GM12892 (cell line): ENCODE measurements around the gene SYT13.

Source experiments
- DNase-seq: peaks from one replicate; pipeline ENCODE4 v3.0.0; 2011; ENCODE audit not compliant: insufficient read length
- FAIRE-seq: peaks from 2 replicates; lab custom pipeline; 2011; peaks lifted over from hg19 to GRCh38; lab: Jason Lieb, UNC
- POLR2A ChIP-seq: IDR thresholded peaks from 2 replicates; pipeline ENCODE4 v1.6.1; 2011; ENCODE audit warnings: low read depth, low read length, control low read depth
- POLR2AphosphoS5 ChIP-seq: IDR thresholded peaks from 2 replicates; pipeline ENCODE4 v1.6.1; 2011; ENCODE audit warnings: low read depth, low read length, control low read depth
- TAF1 ChIP-seq: IDR thresholded peaks from 2 replicates; pipeline ENCODE4 v1.6.1; 2011; ENCODE audit warnings: low read depth, mild to moderate bottlenecking, control low read depth, low read length, borderline replicate concordance

Gene SYT13

GRCh38 chr11:45225961-45226871 lies 59.9 kb downstream of the SYT13 start:
- no peak for FAIRE-seq

GRCh38 chr11:45225277-45225676 lies 60.9 kb downstream of the SYT13 start:
- TF ChIP-seq POLR2A (no peak), POLR2AphosphoS5 (no peak), TAF1 (no peak)
- FAIRE-seq: no peak
- no peak for DNase-seq

More at GRCh38 chr11:45225961-45226871, 59.9 kb downstream of the SYT13 start:
- no peak for DNase-seq
- TF ChIP-seq TAF1: no peak
- no peak for TF ChIP-seq POLR2AphosphoS5
- TF ChIP-seq POLR2A: no peak

GRCh38 chr11:45224766-45225165 lies 61.4 kb downstream of the SYT13 start:
- no peak for TF ChIP-seq TAF1
- TF ChIP-seq POLR2A: no peak
- TF ChIP-seq POLR2AphosphoS5: no peak
- DNase-seq (no peak), FAIRE-seq (no peak)

GRCh38 chr11:45223496-45223895 lies 62.6 kb downstream of the SYT13 start:
- DNase-seq (no peak), FAIRE-seq (no peak)
- TF ChIP-seq TAF1 (no peak), POLR2AphosphoS5 (no peak), POLR2A (no peak)

- no peak for FAIRE-seq
Observed at GRCh38 chr11:45219411-45219810, 66.7 kb downstream of the SYT13 start.

GRCh38 chr11:45218705-45219104 lies 67.4 kb downstream of the SYT13 start:
- TF ChIP-seq TAF1 (no peak), POLR2AphosphoS5 (no peak), POLR2A (no peak)

More at GRCh38 chr11:45219411-45219810, 66.7 kb downstream of the SYT13 start:
- DNase-seq: no peak
- TF ChIP-seq POLR2AphosphoS5 (no peak), POLR2A (no peak), TAF1 (no peak)

GRCh38 chr11:45217991-45218390 lies 68.2 kb downstream of the SYT13 start:
- FAIRE-seq: no peak

More at GRCh38 chr11:45218705-45219104, 67.4 kb downstream of the SYT13 start:
- DNase-seq (no peak), FAIRE-seq (no peak)

GRCh38 chr11:45216901-45217300 lies 69.2 kb downstream of the SYT13 start:
- no peak for DNase-seq
- no peak for TF ChIP-seq TAF1
- TF ChIP-seq POLR2AphosphoS5: no peak
- TF ChIP-seq POLR2A: no peak
- no peak for FAIRE-seq

More at GRCh38 chr11:45217991-45218390, 68.2 kb downstream of the SYT13 start:
- TF ChIP-seq POLR2AphosphoS5: no peak
- no peak for DNase-seq

- FAIRE-seq (no peak), DNase-seq (no peak)
- TF ChIP-seq TAF1 (no peak), POLR2A (no peak), POLR2AphosphoS5 (no peak)
Observed at GRCh38 chr11:45216031-45216430, 70.1 kb downstream of the SYT13 start.

- DNase-seq: no peak
- TF ChIP-seq POLR2AphosphoS5 (no peak), POLR2A (no peak), TAF1 (no peak)
- no peak for FAIRE-seq
Observed at GRCh38 chr11:45215098-45215865, 70.9 kb downstream of the SYT13 start.

- no peak for TF ChIP-seq POLR2AphosphoS5
- no peak for TF ChIP-seq POLR2A
- TF ChIP-seq TAF1: no peak
- DNase-seq (no peak), FAIRE-seq (no peak)
Observed at GRCh38 chr11:45213717-45214116, 72.4 kb downstream of the SYT13 start.

GRCh38 chr11:45213316-45213665 lies 72.8 kb downstream of the SYT13 start:
- DNase-seq: no peak
- no peak for FAIRE-seq
- TF ChIP-seq POLR2A (no peak), TAF1 (no peak), POLR2AphosphoS5 (no peak)
